Stimulated activated CD4-positive, alpha-beta T cell treated with anti-CD3 and anti-CD28 coated beads, Interleukin-15, amount 100 ng/mL, for 1 hour (primary cell): ENCODE results near the gene DEF6.
A peak's percentile ranks its signal among the peaks of the same experiment; 100 is the strongest.

Experiments used
- DNase-seq, 2 donors: peaks; one replicate each; pipeline ENCODE4 v3.0.0-alpha.2; 2020; ENCODE audit warnings: low read depth in 1 of 2, low spot score in 1 of 2

The DEF6 gene

GRCh38 chr6:35297601-35298481 is at the start of gene DEF6:
Gene DEF6 (plus strand): TSS chr6:35297818. CDS start chr6:35297857, 39 bp downstream.
- DNase-seq, result peak; percentile 74 to 77

GRCh38 chr6:35248300-35248699 is 49.3 kb upstream of the DEF6 start:
- DNase-seq, result no peak

GRCh38 chr6:35248965-35249364 is 48.7 kb upstream of the DEF6 start:
- no peak for DNase-seq

GRCh38 chr6:35251949-35252348 is 45.7 kb upstream of the DEF6 start:
- no peak for DNase-seq

GRCh38 chr6:35253249-35253648 is 44.4 kb upstream of the DEF6 start:
- no peak for DNase-seq

GRCh38 chr6:35258336-35258735 is 39.3 kb upstream of the DEF6 start:
- no peak for DNase-seq

GRCh38 chr6:35258858-35259193 is 38.8 kb upstream of the DEF6 start:
- peak in 1 of 2 donors; percentile 24 for DNase-seq

- peak; percentile 82 to 88 for DNase-seq
Observed at GRCh38 chr6:35259194-35259947, 38.2 kb upstream of the DEF6 start, which contains the start of gene ZNF76. Gene ZNF76 (plus strand): TSS chr6:35259735. CDS start chr6:35281152, 21,417 bp downstream.

- DNase-seq, result peak; percentile 45 to 52
Observed at GRCh38 chr6:35259948-35260590, 37.5 kb upstream of the DEF6 start.

- no peak for DNase-seq
Observed at GRCh38 chr6:35260591-35261570, 36.7 kb upstream of the DEF6 start.

- DNase-seq, result no peak
Observed at GRCh38 chr6:35262596-35262995, 35.0 kb upstream of the DEF6 start.

- DNase-seq, result no peak
Observed at GRCh38 chr6:35264550-35265274, 32.9 kb upstream of the DEF6 start.

- no peak for DNase-seq
Observed at GRCh38 chr6:35265523-35265922, 32.1 kb upstream of the DEF6 start.

- no peak for DNase-seq
Observed at GRCh38 chr6:35267446-35267845, 30.2 kb upstream of the DEF6 start.

GRCh38 chr6:35267897-35268296 is 29.7 kb upstream of the DEF6 start:
- no peak for DNase-seq

- no peak for DNase-seq
Observed at GRCh38 chr6:35272005-35272404, 25.6 kb upstream of the DEF6 start.

- no peak for DNase-seq
Observed at GRCh38 chr6:35273822-35274559, 23.6 kb upstream of the DEF6 start.

GRCh38 chr6:35275744-35276260 is 21.8 kb upstream of the DEF6 start:
- DNase-seq, result no peak

- DNase-seq, result no peak
Observed at GRCh38 chr6:35278708-35279107, 18.9 kb upstream of the DEF6 start.
